HT1080 (cell line): ENCODE results near the gene LRRC47. TPM values are rescaled to one million over a fixed set of nuclear protein-coding genes. Genes with fewer than 3 reads are reported as not detected.

Source experiments
- DNase-seq: peaks from one replicate; pipeline ENCODE4 v3.0.0-alpha.2; 2015; ENCODE audit warnings: low read depth
- small RNA-seq: library from RNA; depleted of rRNA; stranded (forward); fragments of <200 nt; gene quantifications from one replicate; pipeline ENCODE3, GENCODE V24; 2014
- total RNA-seq: library from RNA; depleted of rRNA; stranded (reverse); fragments of >200 nt; shearing (Covaris generic); gene quantifications from 2 replicates; pipeline ENCODE4 v1.2.3, GENCODE V29; 2014; rRNA removed

The LRRC47 gene
- total RNA-seq, 1 experiment from 2014 or later = 59.1 TPM

- DNase-seq = no peak
These were observed 62.3 kb downstream of the LRRC47 start for GRCh38 chr1:3733883-3734589.

GRCh38 chr1:3733094-3733882 lies 63.0 kb downstream of the LRRC47 start:
- DNase-seq = no peak

- DNase-seq = no peak
These were observed 63.7 kb downstream of the LRRC47 start for GRCh38 chr1:3732434-3733093.

GRCh38 chr1:3731583-3732433 lies 64.5 kb downstream of the LRRC47 start:
- no peak for DNase-seq

- no peak for DNase-seq
These were observed 65.6 kb downstream of the LRRC47 start for GRCh38 chr1:3730543-3731247.

- DNase-seq = no peak
These were observed 66.4 kb downstream of the LRRC47 start for GRCh38 chr1:3729594-3730542.

Small RNA genes within 50 kb of the gene (small RNA-seq; reads per million reads assigned to genes)
- not detected for gene RF02197
- not detected for gene RN7SL574P

Other genes starting within 250 kb of the LRRC47 start
- 0.10 and 0.92 TPM in 2 replicates for gene MEGF6, start 185.0 kb downstream of the LRRC47 start, total RNA-seq
- 9.4 and 14.4 TPM in 2 replicates for gene TPRG1L, start 171.5 kb downstream of the LRRC47 start, total RNA-seq
- gene WRAP73, start 146.4 kb downstream of the LRRC47 start, total RNA-seq = 57.7 and 64.5 TPM in 2 replicates
- gene TP73, start 144.0 kb downstream of the LRRC47 start, total RNA-seq = 0.27 TPM in 1 of 2 replicates, not detected in the other
- not detected in 2 replicates for gene CCDC27, start 44.0 kb downstream of the LRRC47 start, total RNA-seq
- gene SMIM1, start 23.7 kb downstream of the LRRC47 start, total RNA-seq = 0.26 and 1.1 TPM in 2 replicates
- gene CEP104, start 60.7 kb upstream of the LRRC47 start, total RNA-seq = 16.1 and 22.8 TPM in 2 replicates
- 8.1 and 8.9 TPM in 2 replicates for gene DFFB, start 61.0 kb upstream of the LRRC47 start, total RNA-seq
- 63.9 and 81.2 TPM in 2 replicates for gene C1orf174, start 103.8 kb upstream of the LRRC47 start, total RNA-seq